Activated gamma-delta T cell treated with anti-CD3 and anti-CD28 coated beads, Interleukin-2, amount 50 U/mL, for 16 hours (primary cell): Measurements from ENCODE around the gene RPS2.

ENCODE experiments used
- DNase-seq: peaks from one replicate; pipeline ENCODE4 v3.0.0-alpha.2; 2020; ENCODE audit warnings: low read depth

RPS2 gene

GRCh38 chr16:1918351-1919326, 46.0 kb downstream of the RPS2 start, which contains the start of gene HS3ST6:
Gene HS3ST6, minus strand, starts transcription at chr16:1918415. Its CDS starts 92 bp downstream, at chr16:1918323.
- no peak for DNase-seq

GRCh38 chr16:1917665-1918350, 46.8 kb downstream of the RPS2 start:
- DNase-seq = no peak

GRCh38 chr16:1917056-1917664, 47.5 kb downstream of the RPS2 start:
- DNase-seq = no peak

- DNase-seq = no peak
Observed at GRCh38 chr16:1916640-1916990, 48.0 kb downstream of the RPS2 start.

- DNase-seq = no peak
Observed at GRCh38 chr16:1915732-1916639, 48.6 kb downstream of the RPS2 start.

GRCh38 chr16:1914988-1915387, 49.6 kb downstream of the RPS2 start:
- no peak for DNase-seq

- DNase-seq = no peak
Observed at GRCh38 chr16:1914084-1914608, 50.5 kb downstream of the RPS2 start.

GRCh38 chr16:1913327-1914083, 51.1 kb downstream of the RPS2 start:
- no peak for DNase-seq

GRCh38 chr16:1912215-1912543, 52.4 kb downstream of the RPS2 start:
- DNase-seq = no peak
